ENCODE data around the gene GUCD1. TPM values are rescaled to one million over a fixed set of nuclear protein-coding genes. Genes with fewer than 3 reads are reported as not detected.

The GUCD1 gene
- total RNA-seq, 4 donors from 2014 or later: 51.6 to 89.7 (median 74.2) TPM

DNA sequence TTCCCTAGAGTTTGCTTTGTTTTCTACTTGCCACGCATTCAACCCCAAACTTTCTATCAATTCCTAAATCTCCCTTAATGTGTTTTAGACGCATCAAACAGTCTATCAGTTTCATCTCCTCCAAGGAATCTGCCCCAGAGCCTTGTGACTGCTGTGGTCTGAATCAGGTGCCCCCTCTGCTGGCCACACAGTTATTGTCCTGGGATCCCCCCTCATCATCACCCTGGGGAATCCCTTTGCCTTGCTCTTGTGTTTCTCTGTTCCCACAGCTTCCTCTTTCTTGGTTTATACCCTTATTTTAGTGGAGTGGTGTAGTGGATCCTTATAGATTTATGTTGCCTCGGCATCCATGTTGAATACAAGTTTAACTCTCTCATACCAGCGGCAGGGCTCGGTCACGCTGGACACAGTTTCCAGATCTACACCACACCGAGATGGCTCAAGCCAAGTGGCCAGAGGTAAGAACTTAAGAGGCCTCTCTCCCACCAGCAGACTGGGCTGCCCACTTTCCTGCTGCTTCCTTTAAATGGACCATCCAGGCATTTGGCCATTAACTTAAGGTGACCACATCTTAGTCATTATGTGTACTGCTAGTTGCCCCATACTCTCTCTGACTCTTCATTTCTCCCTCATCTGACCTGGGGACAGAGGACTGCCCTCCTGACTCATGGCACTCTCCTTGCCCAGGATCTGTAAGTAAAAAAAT lies 51.6 kb downstream of the GUCD1 start:
- DNase-seq: peak; percentile 50 to 59
- no peaks in the 10 kb centered on the region for H3K27me3 ChIP-seq
- H3K27ac ChIP-seq: no peak overlapping the region
- H3K9me3 ChIP-seq: no peaks in the 10 kb centered on the region
- intact Hi-C loops (cut with DNase I): loop anchor here (2.0 kb wide), 1 partner anchor 80 kb away; no protein-coding TSS in a partner anchor
- no peaks in the 10 kb centered on the region for H3K36me3 ChIP-seq
- H3K4me3 ChIP-seq (replicated peaks in 1 of 3): no peak overlapping the region
- peaks cover 0 to 6% of the 10 kb centered on the region in 2 donors for H3K4me1 ChIP-seq
- 77 to 79% methylated on average over 7 of the region's 7 CpGs for WGBS, 2 donors
- TF ChIP-seq POLR2A (IDR thresholded peaks at IDR 0.05): no peak
- TF ChIP-seq, protein P1, sequence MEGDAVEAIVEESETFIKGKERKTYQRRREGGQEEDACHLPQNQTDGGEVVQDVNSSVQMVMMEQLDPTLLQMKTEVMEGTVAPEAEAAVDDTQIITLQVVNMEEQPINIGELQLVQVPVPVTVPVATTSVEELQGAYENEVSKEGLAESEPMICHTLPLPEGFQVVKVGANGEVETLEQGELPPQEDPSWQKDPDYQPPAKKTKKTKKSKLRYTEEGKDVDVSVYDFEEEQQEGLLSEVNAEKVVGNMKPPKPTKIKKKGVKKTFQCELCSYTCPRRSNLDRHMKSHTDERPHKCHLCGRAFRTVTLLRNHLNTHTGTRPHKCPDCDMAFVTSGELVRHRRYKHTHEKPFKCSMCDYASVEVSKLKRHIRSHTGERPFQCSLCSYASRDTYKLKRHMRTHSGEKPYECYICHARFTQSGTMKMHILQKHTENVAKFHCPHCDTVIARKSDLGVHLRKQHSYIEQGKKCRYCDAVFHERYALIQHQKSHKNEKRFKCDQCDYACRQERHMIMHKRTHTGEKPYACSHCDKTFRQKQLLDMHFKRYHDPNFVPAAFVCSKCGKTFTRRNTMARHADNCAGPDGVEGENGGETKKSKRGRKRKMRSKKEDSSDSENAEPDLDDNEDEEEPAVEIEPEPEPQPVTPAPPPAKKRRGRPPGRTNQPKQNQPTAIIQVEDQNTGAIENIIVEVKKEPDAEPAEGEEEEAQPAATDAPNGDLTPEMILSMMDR (IDR thresholded peaks at IDR 0.05): peak; percentile 26 to 62 (median 44)

DNA sequence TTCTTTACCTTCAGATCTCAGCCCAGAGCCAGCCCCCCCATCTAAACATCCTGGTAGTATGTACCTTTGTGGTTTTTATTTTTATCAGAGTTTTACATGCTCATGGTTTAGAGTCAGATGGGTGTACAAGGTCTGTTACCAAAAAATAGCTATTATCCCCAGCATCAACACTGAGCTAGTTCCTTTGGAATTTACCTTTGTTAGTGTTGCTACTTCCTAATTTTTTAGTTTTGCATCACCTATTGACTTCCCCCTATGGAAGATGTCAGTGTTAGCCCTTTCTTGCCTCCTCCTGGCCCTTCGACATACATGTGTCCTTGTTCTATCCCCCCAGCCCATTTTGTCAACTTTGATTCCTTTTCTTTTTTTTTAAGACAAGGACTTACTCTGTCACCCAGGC lies 52.4 kb downstream of the GUCD1 start:
- no peaks in the 10 kb centered on the region for H3K36me3 ChIP-seq
- DNase-seq: no peak
- H3K27ac ChIP-seq: no peak overlapping the region
- TF ChIP-seq POLR2A (IDR thresholded peaks at IDR 0.05): no peak
- TF ChIP-seq, protein P1 (IDR thresholded peaks at IDR 0.05): no peak
- no peaks in the 10 kb centered on the region for H3K27me3 ChIP-seq
- H3K9me3 ChIP-seq: no peaks in the 10 kb centered on the region
- 93 to 100% methylated on average over 1 of the region's 1 CpG for WGBS, 2 donors
- peaks cover 0 to 6% of the 10 kb centered on the region in 2 donors for H3K4me1 ChIP-seq
- H3K4me3 ChIP-seq (replicated peaks in 1 of 3): no peak overlapping the region
- intact Hi-C loops (cut with DNase I): loop anchor here (2.0 kb wide), 1 partner anchor 80 kb away; no protein-coding TSS in a partner anchor

DNA sequence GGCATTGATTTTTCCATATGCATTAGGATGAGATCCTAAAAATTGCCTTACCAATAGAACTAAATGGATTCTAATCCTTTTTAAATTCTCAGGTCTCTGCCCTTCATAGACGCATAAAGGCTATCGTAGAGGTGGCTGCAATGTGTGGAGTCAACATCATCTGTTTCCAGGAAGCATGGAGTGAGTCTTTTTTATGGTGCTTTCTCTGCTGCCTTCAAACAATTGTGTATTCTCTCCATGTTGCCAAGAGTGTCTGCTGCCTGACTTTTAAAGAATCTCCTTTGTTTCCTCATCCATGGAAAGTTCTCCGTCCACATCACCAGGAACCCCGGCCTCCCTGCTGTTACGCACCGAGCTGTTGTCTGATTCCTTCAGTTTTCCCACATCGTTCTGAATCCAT lies 52.9 kb downstream of the GUCD1 start:
- Histone ChIP-seq H3K36me3 (no peaks in the 10 kb centered on the region), H3K4me1 (peaks cover 0 to 4% of the 10 kb centered on the region in 2 donors), H3K4me3 (replicated peaks in 1 of 3) (no peak overlapping the region), H3K9me3 (no peaks in the 10 kb centered on the region), H3K27me3 (no peaks in the 10 kb centered on the region), H3K27ac (no peak overlapping the region)
- DNase-seq: no peak
- 61 to 65% methylated on average over 7 of the region's 7 CpGs for WGBS, 2 donors
- TF ChIP-seq, protein P1 (IDR thresholded peaks at IDR 0.05): no peak
- no peak for TF ChIP-seq POLR2A (IDR thresholded peaks at IDR 0.05)
- intact Hi-C loops (cut with DNase I): loop anchor here (2.0 kb wide), 1 partner anchor 79 kb away; no protein-coding TSS in a partner anchor

DNA sequence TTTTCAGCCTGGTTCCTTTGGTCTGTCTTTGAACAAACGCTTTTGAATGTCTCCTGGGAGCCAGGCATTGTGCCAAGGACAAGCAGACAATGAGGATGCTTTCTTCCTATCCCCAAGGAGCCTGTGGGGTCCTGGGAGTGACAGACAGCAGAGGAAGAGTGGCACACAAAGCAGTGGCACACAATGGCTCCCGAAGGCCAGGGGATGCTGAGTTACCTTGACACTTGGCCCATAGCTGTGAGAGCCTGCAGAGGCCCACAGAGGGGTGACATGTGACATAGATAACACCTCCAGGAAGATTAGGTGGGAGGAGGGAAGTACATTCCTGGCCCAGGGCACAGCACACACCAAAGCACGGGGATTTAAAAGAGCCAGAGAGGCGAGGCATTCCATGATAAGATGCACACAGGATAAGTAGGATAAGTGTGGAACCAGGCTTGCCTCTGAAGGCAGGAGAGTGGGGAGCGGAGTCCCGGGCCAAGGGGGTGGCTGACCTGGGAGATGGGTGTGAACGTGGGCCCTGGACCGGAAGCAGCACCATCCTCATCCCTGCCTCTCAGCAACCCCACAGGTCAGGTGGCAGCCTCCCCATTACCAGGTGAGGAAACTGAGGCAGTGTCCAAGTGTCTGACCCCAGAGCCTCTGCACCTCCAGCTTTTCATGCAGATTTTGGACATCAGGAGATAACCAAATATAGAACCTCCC lies 53.5 kb downstream of the GUCD1 start:
- no peak for DNase-seq
- H3K4me1 ChIP-seq: no peaks in the 10 kb centered on the region
- WGBS, 2 donors: 74 to 82% methylated on average over 8 of the region's 8 CpGs
- intact Hi-C loops (cut with DNase I): loop anchor here (2.0 kb wide), 1 partner anchor 79 kb away; no protein-coding TSS in a partner anchor
- H3K4me3 ChIP-seq (replicated peaks in 1 of 3): no peak overlapping the region
- H3K27me3 ChIP-seq: no peaks in the 10 kb centered on the region
- no peak overlapping the region for H3K27ac ChIP-seq
- H3K9me3 ChIP-seq: no peaks in the 10 kb centered on the region
- TF ChIP-seq, protein P1 (IDR thresholded peaks at IDR 0.05): no peak
- no peak for TF ChIP-seq POLR2A (IDR thresholded peaks at IDR 0.05)
- no peaks in the 10 kb centered on the region for H3K36me3 ChIP-seq
